ENCODE measurements around the gene SP5.
"Not testable (repeated sequence)": the region's sequence is repeated elsewhere in the genome, so short reads cannot be mapped to it uniquely, and the experiment has no call there.

The SP5 gene

GRCh38 chr2:170740660-170741059 lies 25.5 kb downstream of the SP5 start:
- no peak for DNase-seq

GRCh38 chr2:170742000-170742399 lies 26.9 kb downstream of the SP5 start:
- DNase-seq = no peak

GRCh38 chr2:170742896-170743529 lies 27.9 kb downstream of the SP5 start:
- no peak for DNase-seq

- DNase-seq = no peak
Measured at GRCh38 chr2:170743530-170744239, 28.5 kb downstream of the SP5 start.

GRCh38 chr2:170744248-170745002 lies 29.3 kb downstream of the SP5 start:
- DNase-seq = no peak

GRCh38 chr2:170745305-170745704 lies 30.2 kb downstream of the SP5 start:
- DNase-seq = no peak

- DNase-seq = no peak
Measured at GRCh38 chr2:170747921-170748320, 32.8 kb downstream of the SP5 start.

GRCh38 chr2:170751555-170751954 lies 36.4 kb downstream of the SP5 start:
- not testable (repeated sequence) for DNase-seq

GRCh38 chr2:170761572-170761971 lies 46.4 kb downstream of the SP5 start:
- no peak for DNase-seq

- no peak for DNase-seq
Measured at GRCh38 chr2:170762760-170763159, 47.6 kb downstream of the SP5 start.

GRCh38 chr2:170763232-170763631 lies 48.1 kb downstream of the SP5 start:
- DNase-seq = no peak

GRCh38 chr2:170764880-170765261 lies 49.7 kb downstream of the SP5 start:
- no peak for DNase-seq

GRCh38 chr2:170766693-170767092 lies 51.6 kb downstream of the SP5 start:
- DNase-seq = no peak
